Neural progenitor cell (in vitro differentiated cells): ENCODE measurements around the gene UNC93B1. TPM values are rescaled to one million over a fixed set of nuclear protein-coding genes. Genes with fewer than 3 reads are reported as not detected.
"Not testable (repeated sequence)": the region's sequence is repeated elsewhere in the genome, so short reads cannot be mapped to it uniquely, and the experiment has no call there.

Experiments used
- DNase-seq: peaks from one replicate; pipeline ENCODE4 v3.0.0-alpha.2; 2016; ENCODE audit warnings: low spot score
- H2AFZ ChIP-seq: fragments of 200-600 bp; sonication (generic); replicated peaks from 2 replicates; pipeline ENCODE4 v1.6.1; 2016; ENCODE audit warnings: antibody characterized with exemption
- H3F3A ChIP-seq: fragments of 200-600 bp; sonication (generic); 2 replicates; pipeline ENCODE4 v1.6.1; 2016; ENCODE audit warnings: antibody characterized with exemption, low read depth
- H3K27ac ChIP-seq: fragments of 200-600 bp; sonication (generic); 2 replicates; pipeline ENCODE4 v1.5.1; 2016; ENCODE audit warnings: mild to moderate bottlenecking
- H3K27me3 ChIP-seq: fragments of 200-600 bp; sonication (generic); 2 replicates; pipeline ENCODE4 v1.6.1; 2016; ENCODE audit warnings: mild to moderate bottlenecking, moderate library complexity
- H3K36me3 ChIP-seq: fragments of 200-600 bp; sonication (generic); 2 replicates; pipeline ENCODE4 v1.5.1; 2016
- H3K4me1 ChIP-seq: fragments of 200-600 bp; sonication (generic); 2 replicates; pipeline ENCODE4 v1.6.1; 2016; ENCODE audit warnings: mixed run types
- H3K4me2 ChIP-seq: fragments of 200-600 bp; sonication (generic); 2 replicates; pipeline ENCODE4 v1.6.1; 2016
- H3K4me3 ChIP-seq: fragments of 200-600 bp; sonication (generic); 2 replicates; pipeline ENCODE4 v1.5.1; 2016
- H3K79me2 ChIP-seq: fragments of 200-600 bp; sonication (generic); 2 replicates; pipeline ENCODE4 v1.6.1; 2016; ENCODE audit warnings: low read depth
- H3K9ac ChIP-seq: fragments of 200-600 bp; sonication (generic); 2 replicates; pipeline ENCODE4 v1.6.1; 2016
- H3K9me3 ChIP-seq: fragments of 200-600 bp; sonication (generic); 2 replicates; pipeline ENCODE4 v1.5.1; 2016; ENCODE audit warnings: low read depth
- H4K20me1 ChIP-seq: fragments of 200-600 bp; sonication (generic); 2 replicates; pipeline ENCODE4 v1.6.1; 2016; ENCODE audit warnings: low read depth
- H3K27ac Mint-ChIP-seq: 3 replicates; pipeline ENCODE4 v1.8.0; 2021; ENCODE audit warnings: mixed read lengths
- H3K27me3 Mint-ChIP-seq: 2 replicates; pipeline ENCODE4 v1.8.0; 2022; ENCODE audit warnings: low read depth, mild to moderate bottlenecking, inconsistent platforms, moderate library complexity, mixed read lengths; ENCODE audit not compliant: insufficient read depth
- H3K36me3 Mint-ChIP-seq: 3 replicates; pipeline ENCODE4 v1.8.0; 2021; ENCODE audit warnings: mixed read lengths
- H3K4me1 Mint-ChIP-seq: 3 replicates; pipeline ENCODE4 v1.8.0; 2021; ENCODE audit warnings: mixed read lengths
- H3K4me3 Mint-ChIP-seq: 3 replicates; pipeline ENCODE4 v1.8.0; 2021; ENCODE audit warnings: mild to moderate bottlenecking, moderate library complexity, mixed read lengths
- H3K9me3 Mint-ChIP-seq: 3 replicates; pipeline ENCODE4 v1.8.0; 2020; ENCODE audit warnings: mixed read lengths
- EZH2 ChIP-seq: fragments of 200-600 bp; sonication (generic); IDR thresholded peaks from 2 replicates; pipeline ENCODE4 v1.6.1; 2017; ENCODE audit warnings: antibody characterized with exemption, mild to moderate bottlenecking, moderate library complexity
- EZH2phosphoT487 ChIP-seq: fragments of 200-600 bp; sonication (generic); IDR thresholded peaks from 2 replicates; pipeline ENCODE4 v1.6.1; 2017; ENCODE audit warnings: antibody characterized with exemption
- total RNA-seq: library from RNA; depleted of rRNA; stranded (reverse); fragments of >200 nt; gene quantifications from 2 replicates; pipeline ENCODE4 v1.2.3, GENCODE V29; 2015; ENCODE audit warnings: low replicate concordance
- TF ChIP-seq, protein P1 (sequence below): fragments of 200-600 bp; sonication (generic); IDR thresholded peaks from 2 replicates; pipeline ENCODE4 v1.5.1; 2017; ENCODE audit warnings: antibody characterized with exemption, mild to moderate bottlenecking

Gene UNC93B1
- total RNA-seq, 1 donor from 2014 or later = 8.8 TPM

DNA sequence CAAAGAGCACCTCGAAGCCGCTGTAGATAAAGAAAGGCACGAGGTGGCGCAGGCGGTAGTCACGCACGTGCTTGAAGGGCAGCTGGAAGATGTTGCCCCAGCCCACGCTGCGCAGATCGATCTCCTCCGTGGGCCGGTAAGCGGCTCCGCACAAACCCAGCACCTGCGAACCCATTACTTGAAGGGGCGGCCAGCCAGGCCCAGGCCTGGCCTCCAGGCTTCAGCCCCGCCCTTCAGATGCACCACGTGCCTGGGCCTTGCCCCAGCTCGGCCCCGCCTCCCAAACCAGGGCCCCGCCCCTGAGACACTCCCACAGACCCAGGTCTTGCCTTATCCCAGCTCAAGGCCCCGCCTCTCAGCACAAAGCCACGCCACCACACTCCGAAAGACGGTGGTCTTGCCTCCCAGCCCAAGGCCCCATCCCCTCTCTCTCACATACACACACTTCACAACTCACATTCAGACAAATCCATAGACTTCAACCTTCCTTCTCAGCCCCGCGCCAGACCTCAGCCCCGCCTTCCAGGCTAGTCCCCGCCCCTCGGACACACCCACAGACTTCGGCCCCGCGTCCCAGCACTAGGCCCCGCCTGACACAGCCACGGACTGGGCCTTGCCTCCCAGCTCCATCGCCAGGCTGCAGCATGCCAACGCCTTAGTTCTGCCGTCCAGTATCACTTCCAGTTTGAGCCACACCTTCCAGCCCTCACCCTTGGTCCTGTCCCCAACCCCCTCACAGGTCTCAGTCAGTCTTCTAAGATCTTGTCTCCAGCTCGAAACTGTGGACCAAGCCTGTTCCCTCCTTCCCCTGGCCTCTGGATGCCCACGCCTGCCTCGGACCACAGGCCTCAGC, 7.0 kb downstream of the UNC93B1 start:
- TF ChIP-seq EZH2 = no peak
- peaks cover 23% of the 10 kb centered on the region for H3K27me3 Mint-ChIP-seq
- Histone ChIP-seq H3K4me1 (no peaks in the 10 kb centered on the region), H3K27ac (no peak overlapping the region), H3K36me3 (no peaks in the 10 kb centered on the region), H3K9ac (no peak overlapping the region), H4K20me1 (no peaks in the 10 kb centered on the region), H3K4me2 (peak overlapping the region; percentile 11), H3K27me3 (peaks cover 2% of the 10 kb centered on the region), H3K4me3 (peak overlapping the region; percentile 20), H3K9me3 (no peaks in the 10 kb centered on the region), H3F3A (no peaks in the 10 kb centered on the region), H3K79me2 (no peaks in the 10 kb centered on the region), H2AFZ (peak overlapping the region; percentile 36)
- peak overlapping the region; percentile 68 for H3K4me3 Mint-ChIP-seq
- no peaks in the 10 kb centered on the region for H3K36me3 Mint-ChIP-seq
- H3K4me1 Mint-ChIP-seq = peaks cover 19% of the 10 kb centered on the region
- peak; percentile 86 for DNase-seq
- H3K27ac Mint-ChIP-seq = peak overlapping the region; percentile 27
- no peaks in the 10 kb centered on the region for H3K9me3 Mint-ChIP-seq

DNA sequence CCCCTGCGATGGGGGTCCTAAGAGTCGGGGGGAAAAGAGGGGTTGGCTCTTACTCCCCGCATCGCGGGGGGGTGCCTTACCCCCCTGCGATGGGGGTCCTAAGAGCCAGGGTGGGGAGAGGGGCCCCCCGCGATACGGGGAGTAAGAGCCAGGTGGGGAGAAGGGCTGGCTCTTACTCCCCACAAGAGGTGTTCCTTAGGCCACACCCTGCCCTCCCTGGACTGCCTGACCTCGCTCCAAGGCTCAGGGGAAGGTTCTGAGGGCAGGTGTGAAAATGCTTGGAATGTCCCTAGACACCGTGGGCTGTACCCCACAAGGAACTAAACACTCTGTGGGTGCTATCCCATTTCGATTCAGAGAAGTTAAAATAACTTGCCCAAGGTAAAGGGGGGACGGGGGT, 7.8 kb downstream of the UNC93B1 start:
- no peaks in the 10 kb centered on the region for H3K79me2 ChIP-seq
- Mint-ChIP-seq H3K36me3 (no peaks in the 10 kb centered on the region), H3K4me3 (no peak overlapping the region), H3K27ac (no peak overlapping the region), H3K9me3 (no peaks in the 10 kb centered on the region), H3K27me3 (peaks cover 26% of the 10 kb centered on the region), H3K4me1 (peaks cover 20% of the 10 kb centered on the region)
- H3K9ac ChIP-seq = no peak overlapping the region
- H3K4me3 ChIP-seq = no peak overlapping the region
- no peak for DNase-seq
- H3K27me3 ChIP-seq = peaks cover 9% of the 10 kb centered on the region
- no peak overlapping the region for H2AFZ ChIP-seq
- no peaks in the 10 kb centered on the region for H3K36me3 ChIP-seq
- H3K4me2 ChIP-seq = no peak overlapping the region
- no peak overlapping the region for H3K27ac ChIP-seq
- no peaks in the 10 kb centered on the region for H3K9me3 ChIP-seq
- TF ChIP-seq EZH2phosphoT487 = no peak
- TF ChIP-seq, protein P1, sequence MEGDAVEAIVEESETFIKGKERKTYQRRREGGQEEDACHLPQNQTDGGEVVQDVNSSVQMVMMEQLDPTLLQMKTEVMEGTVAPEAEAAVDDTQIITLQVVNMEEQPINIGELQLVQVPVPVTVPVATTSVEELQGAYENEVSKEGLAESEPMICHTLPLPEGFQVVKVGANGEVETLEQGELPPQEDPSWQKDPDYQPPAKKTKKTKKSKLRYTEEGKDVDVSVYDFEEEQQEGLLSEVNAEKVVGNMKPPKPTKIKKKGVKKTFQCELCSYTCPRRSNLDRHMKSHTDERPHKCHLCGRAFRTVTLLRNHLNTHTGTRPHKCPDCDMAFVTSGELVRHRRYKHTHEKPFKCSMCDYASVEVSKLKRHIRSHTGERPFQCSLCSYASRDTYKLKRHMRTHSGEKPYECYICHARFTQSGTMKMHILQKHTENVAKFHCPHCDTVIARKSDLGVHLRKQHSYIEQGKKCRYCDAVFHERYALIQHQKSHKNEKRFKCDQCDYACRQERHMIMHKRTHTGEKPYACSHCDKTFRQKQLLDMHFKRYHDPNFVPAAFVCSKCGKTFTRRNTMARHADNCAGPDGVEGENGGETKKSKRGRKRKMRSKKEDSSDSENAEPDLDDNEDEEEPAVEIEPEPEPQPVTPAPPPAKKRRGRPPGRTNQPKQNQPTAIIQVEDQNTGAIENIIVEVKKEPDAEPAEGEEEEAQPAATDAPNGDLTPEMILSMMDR = no peak
- TF ChIP-seq EZH2 = no peak
- no peaks in the 10 kb centered on the region for H3K4me1 ChIP-seq
- H3F3A ChIP-seq = peaks cover 1% of the 10 kb centered on the region
- no peaks in the 10 kb centered on the region for H4K20me1 ChIP-seq

DNA sequence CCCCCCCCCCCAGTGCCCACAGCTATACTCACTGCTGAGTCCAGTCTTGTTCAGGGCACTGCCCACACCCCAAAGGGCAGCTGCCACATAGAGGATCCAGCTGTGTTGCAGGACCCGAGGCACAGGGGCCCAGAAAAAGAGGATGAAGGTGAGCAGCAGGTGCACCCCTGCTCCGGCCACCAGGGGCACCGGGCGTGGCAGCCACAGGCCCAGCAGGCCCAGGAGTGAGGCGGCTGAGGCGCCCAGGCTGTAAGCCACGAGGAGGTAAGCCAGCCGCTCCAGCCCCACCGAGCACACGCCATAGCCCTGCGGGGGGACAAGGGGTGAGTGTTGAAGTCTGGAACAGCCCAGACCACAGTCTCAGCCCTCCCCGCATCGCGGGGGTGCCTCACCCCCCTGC, 8.3 kb downstream of the UNC93B1 start:
- not testable (repeated sequence) for H3F3A ChIP-seq, H3K36me3 Mint-ChIP-seq, H3K36me3 ChIP-seq, H3K4me1 ChIP-seq, DNase-seq, H3K9ac ChIP-seq, H3K9me3 Mint-ChIP-seq, H3K27ac ChIP-seq, H4K20me1 ChIP-seq, H2AFZ ChIP-seq, H3K79me2 ChIP-seq, H3K4me3 ChIP-seq, H3K9me3 ChIP-seq, H3K4me3 Mint-ChIP-seq, H3K4me2 ChIP-seq, H3K27ac Mint-ChIP-seq
- H3K4me1 Mint-ChIP-seq = peaks cover 20% of the 10 kb centered on the region
- H3K27me3 ChIP-seq = peaks cover 14% of the 10 kb centered on the region
- peaks cover 25% of the 10 kb centered on the region for H3K27me3 Mint-ChIP-seq

DNA sequence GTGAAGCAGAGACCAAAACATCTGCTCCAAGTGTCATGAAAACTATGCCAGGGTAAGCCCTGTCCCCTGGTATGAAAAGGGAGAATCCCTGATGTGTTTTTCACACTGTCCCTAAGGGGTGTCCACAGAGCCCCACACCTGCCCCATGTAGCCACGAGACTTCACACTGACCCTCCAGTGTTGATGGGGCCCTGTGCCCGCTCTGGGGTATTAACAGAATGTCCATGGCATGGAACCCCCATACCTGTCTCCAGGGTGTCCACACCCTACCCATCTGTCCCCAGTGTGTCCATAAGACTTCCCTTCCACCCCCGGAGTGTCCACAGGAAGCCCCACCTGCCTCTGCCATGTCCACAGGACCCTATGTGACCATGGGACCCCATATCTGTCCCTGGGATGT, 8.8 kb downstream of the UNC93B1 start:
- H3K9ac ChIP-seq, H3K36me3 ChIP-seq, H3K27ac Mint-ChIP-seq, H3K9me3 ChIP-seq, H2AFZ ChIP-seq, H3K9me3 Mint-ChIP-seq, H3K4me3 ChIP-seq, H3K4me3 Mint-ChIP-seq, H3K79me2 ChIP-seq, H3K36me3 Mint-ChIP-seq, H3K4me2 ChIP-seq, DNase-seq, H3K4me1 ChIP-seq, H3K27ac ChIP-seq, H4K20me1 ChIP-seq, H3F3A ChIP-seq: not testable (repeated sequence)
- H3K27me3 Mint-ChIP-seq = peaks cover 25% of the 10 kb centered on the region
- H3K4me1 Mint-ChIP-seq = peaks cover 19% of the 10 kb centered on the region
- H3K27me3 ChIP-seq = peaks cover 16% of the 10 kb centered on the region

DNA sequence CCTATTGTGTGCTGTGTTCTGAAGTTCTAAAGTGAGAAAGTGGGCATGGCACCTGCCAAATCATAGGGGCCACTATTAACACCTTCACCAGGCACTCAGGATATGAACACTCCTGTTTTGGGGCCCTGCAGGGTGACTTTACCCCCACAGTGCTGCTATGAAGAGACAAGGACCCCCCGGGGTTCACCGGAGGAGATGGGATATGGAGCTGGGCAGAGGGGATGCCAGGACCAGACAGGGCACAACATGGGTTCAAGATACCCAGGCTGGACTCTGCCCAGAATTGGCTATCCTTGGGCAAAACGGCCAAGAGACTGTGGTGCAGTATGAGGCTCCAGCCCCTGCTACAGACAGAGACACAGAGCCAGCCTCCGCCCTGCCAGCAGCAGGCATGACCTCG, 9.5 kb downstream of the UNC93B1 start:
- not testable (repeated sequence) for H3F3A ChIP-seq, H3K36me3 Mint-ChIP-seq, H3K36me3 ChIP-seq, H3K9me3 ChIP-seq, H3K9me3 Mint-ChIP-seq, H3K4me3 ChIP-seq, H3K79me2 ChIP-seq, H3K27ac ChIP-seq, H3K27ac Mint-ChIP-seq, H3K9ac ChIP-seq, DNase-seq, H4K20me1 ChIP-seq, H2AFZ ChIP-seq, H3K4me1 ChIP-seq, H3K4me2 ChIP-seq
- H3K4me3 Mint-ChIP-seq = peak overlapping the region; percentile 58
- H3K27me3 ChIP-seq = peaks cover 16% of the 10 kb centered on the region
- H3K4me1 Mint-ChIP-seq = peaks cover 14% of the 10 kb centered on the region
- peaks cover 27% of the 10 kb centered on the region for H3K27me3 Mint-ChIP-seq
